HG02571 (cell line): ENCODE results near the gene KCNJ4.
"Not testable (repeated sequence)": the region's sequence is repeated elsewhere in the genome, so short reads cannot be mapped to it uniquely, and the experiment has no call there.

ENCODE experiments used
- ATAC-seq: cut with Tn5 transposase; IDR thresholded peaks from one replicate; pipeline ENCODE4 v1.9.1; 2021; ENCODE audit warnings: mild to moderate bottlenecking, moderate library complexity; ENCODE audit not compliant: unreplicated experiment

Gene KCNJ4

DNA sequence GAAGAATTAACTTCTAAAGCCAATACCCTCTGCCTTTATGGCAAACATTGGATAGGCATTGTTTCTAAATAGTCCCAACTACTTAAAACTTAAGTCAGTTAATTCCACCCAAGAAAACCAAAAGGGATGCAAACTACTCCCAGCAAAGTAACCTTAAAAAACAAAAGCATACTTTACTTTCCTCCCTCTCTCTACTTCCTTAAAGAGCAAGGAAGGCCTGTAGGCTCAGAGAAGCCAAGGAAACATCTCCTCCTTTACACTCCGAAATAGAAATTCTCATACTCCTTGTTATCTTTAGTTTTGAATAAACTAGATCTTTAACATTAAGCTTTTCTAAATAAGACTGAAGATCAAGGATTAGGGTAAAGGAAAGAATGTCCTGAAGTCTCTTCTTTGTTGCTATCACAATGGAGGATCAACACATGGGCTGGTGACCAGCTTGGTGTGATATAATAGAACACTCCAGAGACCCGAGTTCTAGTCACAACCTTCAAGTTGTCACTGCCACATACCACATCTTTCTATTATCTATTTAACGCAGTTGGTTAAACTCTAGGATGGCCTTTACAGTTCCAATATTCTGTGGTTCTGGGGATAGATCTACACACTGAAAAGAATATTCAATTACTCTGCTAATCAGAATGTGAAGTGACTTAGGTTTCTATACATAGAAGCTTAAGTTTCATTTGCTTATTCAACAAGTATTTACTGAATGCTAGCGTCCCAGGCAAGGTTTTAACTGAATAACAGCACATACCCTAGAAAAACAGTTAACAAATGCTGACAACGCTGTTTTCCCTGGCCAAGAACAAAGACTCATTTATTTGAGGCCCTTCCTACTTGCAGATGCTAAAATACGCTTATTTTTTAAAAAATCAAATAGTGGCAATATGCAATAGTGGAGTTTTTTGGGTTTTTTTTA lies 66.2 kb downstream of the KCNJ4 start:
- ATAC-seq, result not testable (repeated sequence)

DNA sequence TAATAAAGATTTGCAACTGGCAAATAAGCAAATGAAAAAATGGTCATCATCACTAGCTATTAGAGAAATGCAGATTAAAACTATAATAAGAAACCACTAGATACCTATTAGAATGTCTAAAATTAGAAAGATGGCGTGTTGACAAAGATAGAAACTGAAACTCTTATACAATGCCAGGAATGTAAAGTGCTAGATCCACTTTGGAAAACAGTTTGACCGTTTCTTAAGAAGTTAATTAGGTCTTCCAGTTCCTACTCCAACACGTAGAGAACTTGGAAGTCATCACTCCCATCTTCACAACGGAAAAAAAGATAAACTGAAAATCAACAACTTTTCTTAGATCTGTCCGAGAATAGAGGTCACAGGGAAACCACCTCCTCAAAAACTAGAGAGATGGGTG lies 68.1 kb downstream of the KCNJ4 start:
- not testable (repeated sequence) for ATAC-seq

DNA sequence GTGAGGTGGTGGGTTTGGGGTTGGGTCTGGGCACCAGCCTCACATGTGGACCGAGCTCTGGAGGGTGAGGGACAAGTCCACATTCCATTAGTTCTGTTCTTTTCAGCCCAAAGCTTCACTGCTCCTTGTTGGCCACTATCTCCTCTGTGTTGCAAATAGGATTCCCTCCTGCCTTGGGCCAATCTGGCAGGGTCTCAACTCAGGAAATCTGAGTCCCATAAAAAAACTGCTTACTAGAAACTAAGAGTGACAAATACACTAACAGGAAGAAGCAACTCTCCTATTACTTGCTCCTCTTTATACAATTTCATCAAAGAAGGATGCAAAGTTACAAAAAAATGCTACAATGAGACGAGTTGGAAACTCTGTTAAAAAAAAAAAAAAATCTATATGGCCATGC lies 71.6 kb downstream of the KCNJ4 start:
- no peak for ATAC-seq

GRCh38 chr22:38381371-38381770 lies 73.6 kb downstream of the KCNJ4 start:
- ATAC-seq, result not testable (repeated sequence)
